HG03575 (cell line): ENCODE measurements around the gene STAM.
A peak's percentile ranks its signal among the peaks of the same experiment; 100 is the strongest.

Experiments
- ATAC-seq: cut with Tn5 transposase; IDR thresholded peaks from one replicate; pipeline ENCODE4 v1.9.1; 2021; ENCODE audit not compliant: unreplicated experiment, insufficient number of reproducible peaks, low FRiP score; ENCODE audit errors: extremely low read depth

Gene STAM

DNA sequence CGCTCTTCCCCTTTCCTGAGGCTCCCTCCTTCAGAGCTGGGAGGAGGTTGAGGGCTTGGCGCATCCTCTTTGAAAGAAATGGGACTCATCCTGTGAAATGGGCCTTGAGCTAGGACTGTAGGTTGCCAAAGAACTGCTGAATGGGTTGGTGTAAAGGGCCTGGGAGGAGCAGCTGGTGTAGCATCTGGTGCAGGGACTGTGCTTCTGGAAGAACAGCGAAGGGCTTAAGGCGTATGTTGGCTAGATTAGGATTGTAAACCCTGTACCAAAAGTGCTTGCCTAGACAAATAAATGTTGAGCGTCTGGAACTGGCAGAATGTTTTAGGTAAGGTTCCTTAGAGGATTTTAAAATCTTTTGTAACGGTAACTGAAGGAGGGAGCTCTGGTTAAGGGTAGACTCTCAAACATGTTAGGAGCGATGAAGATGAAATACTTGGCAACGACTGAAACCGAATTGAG, 563 bp downstream of the STAM start:
- ATAC-seq: no peak

DNA sequence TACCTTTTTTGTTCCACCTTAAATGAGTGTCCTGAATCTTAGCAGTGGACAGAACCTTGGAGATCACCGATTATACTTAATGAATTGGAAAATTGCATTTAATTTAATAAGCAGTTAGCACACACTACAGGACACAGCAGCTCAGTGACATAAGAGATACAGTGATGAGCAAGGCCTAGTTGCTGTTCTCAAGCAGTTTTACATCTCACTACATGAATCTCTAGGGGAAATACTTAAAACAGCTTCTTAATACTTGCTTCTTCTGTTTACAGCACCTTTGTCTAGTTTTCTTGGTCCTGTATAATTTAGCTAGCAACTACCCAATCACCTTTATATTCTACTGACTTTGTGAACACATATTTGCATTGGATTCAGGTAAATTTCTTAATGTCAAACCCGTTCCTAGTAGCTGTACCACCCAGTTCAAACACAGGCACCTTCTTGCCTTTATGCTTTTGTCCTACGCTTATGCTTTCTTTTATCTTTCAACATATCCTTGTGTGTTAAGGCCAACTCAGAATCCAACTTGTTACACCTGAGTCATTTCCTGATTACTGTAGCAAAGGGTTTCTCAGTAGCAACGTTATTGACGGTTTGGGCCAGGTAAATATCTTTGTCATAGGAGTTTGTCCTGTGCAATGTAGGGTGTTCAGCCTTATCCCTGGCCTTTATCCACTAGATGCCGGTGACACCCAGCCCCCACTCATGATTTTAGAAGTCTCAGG, 1.8 kb downstream of the STAM start:
- no peak for ATAC-seq

DNA sequence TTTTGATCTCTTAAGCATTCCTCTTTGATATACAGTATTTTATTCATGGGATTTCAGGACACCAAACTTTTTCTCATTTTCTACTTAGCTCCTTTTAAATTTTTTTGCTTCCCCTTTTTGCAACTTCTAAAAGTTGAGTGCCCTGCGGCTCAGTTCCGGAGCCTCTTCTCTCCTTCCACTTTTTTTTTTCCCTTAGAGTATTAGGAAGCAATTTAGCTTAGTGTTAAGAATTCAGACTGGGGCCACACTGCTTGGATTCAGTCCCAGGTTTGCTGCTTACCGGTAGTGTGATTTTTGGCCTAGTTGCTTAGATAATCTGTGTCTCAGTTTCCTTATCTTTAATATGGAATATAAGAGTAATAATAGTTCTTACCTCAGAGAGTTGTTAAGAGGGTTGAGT, 3.4 kb downstream of the STAM start:
- ATAC-seq: no peak

DNA sequence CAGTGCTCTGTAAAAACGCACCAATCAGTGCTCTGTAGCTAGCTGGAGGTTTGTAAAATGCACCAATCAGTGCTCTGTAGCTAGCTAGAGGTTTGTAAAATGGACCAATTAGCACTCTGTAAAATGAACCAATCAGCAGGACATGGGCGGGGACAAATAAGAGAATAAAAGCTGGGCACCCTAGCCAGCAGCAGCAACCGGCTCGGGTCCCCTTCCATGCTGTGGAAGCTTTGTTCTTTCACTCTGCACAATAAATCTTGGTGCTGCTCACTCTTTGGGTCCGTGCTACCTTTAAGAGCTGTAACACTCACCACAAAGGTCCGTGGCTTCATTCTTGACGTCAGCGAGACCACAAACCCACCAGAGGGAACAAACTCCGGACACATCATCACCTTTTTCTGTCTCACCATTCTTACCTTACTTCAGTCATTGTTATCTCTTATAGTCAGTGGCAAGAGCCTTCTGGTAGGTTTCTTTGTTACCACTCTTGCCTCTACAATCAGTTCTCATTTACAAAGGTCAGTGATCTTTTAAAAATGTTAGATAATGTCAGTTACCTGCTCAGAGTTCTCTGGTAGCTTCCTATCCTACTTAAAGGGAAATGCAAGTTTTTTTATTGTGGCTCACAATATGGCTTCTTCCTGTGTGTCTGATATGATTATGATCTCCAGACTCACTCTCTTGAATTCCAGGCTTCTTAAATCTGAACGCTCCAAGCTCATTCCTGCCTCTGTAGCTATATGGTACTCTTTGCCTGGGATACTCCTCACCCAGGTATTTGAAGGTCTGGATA, 4.5 kb downstream of the STAM start:
- no peak for ATAC-seq

DNA sequence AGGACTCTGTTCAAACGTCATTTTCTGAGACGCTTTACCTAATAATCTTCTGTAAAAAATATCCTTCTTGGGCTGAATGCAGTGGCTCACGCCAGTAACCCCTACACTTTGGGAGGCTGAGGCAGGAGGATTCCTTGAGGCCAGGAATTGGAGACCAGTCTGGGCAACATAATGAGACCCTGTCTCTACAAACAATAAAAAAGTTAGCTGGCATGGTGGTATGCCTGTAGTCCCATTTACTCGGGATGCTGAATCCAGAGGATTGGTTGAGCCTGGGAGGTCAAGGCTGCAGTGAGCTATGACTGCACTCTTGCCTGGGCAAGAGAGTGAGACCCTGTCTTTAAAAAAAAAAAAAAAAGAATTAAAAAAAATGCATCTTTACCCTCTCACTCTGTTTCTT, 5.1 kb downstream of the STAM start:
- ATAC-seq: no peak

DNA sequence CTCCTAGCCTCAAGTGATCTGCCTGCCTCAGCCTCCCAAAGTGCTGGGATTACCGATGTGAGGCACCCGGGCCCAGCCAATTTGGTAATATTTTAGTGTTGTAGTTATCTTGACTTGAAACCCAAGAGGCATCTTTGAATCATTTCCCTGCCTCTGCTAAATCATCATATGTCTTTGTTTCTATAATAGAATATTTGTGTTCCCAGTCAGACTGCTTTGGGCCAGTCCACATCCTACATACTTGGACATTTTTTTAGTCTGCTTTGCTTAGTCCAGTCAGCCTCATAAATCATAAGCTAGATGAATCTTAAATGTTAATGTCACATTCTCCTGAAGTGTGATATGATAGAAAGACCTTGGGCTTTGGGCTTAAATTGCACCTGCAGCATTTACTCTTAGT, 5.9 kb downstream of the STAM start:
- ATAC-seq: no peak

DNA sequence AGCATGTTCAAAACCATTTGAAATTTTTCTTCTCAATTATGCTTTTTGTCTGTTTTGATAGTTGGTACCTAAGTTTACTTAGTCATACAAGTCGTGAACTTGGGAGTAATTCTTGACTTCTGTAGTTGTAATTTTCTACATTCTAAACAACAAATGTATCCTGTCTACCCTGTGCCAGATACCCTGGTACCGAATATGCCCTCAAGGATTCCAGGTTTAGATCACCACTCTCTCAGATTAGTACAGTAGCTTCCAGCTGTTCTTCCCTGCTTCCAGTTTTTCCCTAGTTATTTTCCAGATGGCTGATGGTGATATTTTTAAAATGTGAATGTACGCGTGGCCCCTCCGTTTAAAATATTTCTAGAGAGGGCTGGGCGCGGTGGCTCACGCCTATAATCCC, 6.5 kb downstream of the STAM start:
- ATAC-seq: no peak

DNA sequence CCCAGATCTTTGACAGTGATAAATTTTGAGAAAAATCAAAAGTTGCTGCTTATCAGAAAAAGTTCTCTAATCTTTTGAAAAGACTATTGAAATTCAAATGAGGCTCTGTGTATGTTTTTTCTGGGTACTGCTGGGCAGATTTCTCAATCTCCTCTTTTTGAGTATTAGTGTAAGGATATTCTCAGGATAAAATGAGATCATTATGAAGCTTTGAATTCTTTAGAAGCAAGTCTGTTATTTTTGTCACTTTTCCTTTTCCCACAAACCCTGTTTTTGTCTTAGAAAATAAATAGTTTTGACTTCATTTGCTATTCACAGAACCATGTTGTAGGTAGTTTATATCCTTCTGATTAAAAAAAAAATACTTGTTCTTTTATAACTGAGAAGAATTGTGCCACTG, 7.9 kb downstream of the STAM start:
- ATAC-seq: no peak

DNA sequence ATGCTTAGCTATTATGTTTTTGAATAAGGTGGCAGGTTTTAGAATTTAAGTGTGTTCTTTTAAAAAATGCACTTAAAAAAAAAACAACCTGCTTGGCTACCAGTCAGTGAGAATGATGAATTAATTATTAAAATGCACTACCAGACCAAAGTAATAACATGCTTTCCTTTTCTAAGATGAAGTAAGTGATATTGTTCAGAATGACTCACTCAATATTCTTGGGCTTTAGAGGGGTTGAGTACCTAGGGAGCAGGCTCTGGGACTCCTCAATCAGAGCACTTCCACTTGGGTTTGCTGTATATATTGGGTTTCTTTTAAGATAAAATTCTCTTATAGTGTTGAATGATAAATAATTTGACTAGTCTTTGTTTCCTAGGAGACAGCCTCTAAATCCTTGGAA, 8.6 kb downstream of the STAM start:
- no peak for ATAC-seq

DNA sequence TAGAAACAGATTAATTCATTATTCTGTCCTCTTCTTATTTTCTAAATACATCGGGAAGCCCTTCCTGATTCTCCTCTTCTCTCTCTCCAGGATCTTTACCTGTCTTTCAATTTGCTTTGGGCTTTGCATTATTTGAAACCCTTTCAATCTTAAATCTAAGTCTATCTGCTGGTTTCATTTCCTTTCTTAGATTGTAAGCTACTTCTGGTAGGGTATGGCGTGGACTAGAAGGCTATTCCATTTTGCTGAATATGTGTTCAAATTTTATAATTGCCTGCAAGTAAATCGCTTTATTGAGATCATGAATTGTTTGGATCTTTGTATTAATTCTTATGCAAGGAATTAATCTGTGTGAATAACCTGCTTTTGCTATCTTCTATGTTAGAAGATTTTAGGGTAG, 11.1 kb downstream of the STAM start:
- no peak for ATAC-seq

DNA sequence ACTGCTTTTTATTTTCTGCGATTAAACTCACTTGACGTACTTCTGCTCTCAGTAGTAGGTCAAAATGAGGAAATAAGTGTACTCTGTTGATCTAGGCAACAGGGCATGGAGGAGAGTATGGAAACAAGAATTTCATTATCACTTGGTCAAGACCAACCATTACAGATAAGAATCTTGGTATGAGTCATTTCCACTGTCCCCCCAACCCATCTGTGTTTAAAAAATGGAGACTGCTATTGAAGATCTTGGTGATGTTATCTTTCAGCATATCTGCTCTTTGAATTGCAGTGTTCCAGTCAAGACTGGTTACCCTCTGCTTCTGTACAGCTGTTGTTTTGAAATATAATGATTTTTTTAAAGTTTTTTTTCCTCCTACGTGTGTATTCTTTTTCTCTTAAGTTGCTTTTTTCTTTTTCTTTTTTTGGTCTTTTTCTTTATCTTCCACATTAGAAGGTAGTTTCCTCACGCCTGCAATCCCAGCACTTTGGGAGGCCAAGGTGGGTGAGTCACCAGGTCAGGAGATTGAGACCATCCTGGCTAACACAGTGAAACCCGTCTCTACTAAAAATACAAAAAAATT, 11.7 kb downstream of the STAM start:
- peak; percentile 52 for ATAC-seq

DNA sequence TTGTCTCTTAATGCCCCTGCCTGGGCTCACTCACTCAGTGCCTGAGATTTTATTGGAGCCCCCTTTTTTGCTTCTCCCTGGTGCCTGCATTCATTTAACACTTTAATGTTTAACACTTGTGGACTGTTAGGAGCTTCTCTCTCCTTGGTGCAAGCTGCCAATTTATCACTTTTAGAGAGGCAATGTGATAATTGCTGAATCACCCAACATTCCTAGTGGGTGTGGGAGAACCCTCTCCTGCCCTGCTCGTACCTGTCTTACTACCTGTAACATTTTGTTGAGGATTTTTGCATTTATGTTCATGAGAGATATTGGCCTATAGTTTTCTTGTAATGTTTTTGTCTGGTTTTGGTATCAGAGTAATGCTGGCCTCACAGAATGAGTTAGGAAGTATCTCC, 13.2 kb downstream of the STAM start:
- ATAC-seq: no peak

DNA sequence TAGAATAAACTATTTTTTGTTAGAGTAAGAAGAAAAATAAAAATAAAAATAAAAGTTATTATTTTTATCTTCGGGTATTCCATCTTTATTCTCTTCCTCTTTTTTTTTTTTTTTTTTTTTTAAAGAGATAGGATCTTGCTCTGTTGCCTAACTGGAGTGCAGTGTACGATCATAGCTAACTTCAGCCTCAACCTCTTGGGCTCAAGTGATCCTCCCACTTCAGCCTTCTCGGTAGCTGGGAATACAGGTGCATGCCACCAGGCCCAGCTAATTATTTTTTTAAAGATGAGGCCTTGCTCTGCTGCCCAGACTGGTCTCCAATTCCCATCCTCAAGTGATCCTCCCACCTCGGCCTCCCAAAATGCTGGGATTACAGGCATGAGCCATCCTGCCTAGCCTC, 15.4 kb downstream of the STAM start:
- no peak for ATAC-seq

DNA sequence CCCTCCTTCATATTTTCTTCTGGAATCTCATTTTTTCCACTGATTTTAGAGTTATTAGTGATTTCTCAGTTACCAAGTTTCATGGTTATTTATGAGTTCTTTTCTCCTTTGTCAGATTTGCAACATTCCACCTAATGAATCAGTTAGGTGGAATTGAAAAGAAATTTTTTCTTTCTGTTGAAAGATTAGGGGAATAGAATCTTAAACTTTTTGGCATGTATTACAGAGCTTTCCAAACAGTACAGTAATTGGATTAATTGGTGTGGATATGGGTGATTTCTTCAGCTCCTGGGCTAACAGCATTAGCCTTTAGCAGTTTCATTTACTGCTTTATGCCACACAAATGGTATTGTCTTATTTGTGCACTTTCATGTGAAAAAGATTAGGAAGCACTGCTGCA, 17.0 kb downstream of the STAM start:
- no peak for ATAC-seq

DNA sequence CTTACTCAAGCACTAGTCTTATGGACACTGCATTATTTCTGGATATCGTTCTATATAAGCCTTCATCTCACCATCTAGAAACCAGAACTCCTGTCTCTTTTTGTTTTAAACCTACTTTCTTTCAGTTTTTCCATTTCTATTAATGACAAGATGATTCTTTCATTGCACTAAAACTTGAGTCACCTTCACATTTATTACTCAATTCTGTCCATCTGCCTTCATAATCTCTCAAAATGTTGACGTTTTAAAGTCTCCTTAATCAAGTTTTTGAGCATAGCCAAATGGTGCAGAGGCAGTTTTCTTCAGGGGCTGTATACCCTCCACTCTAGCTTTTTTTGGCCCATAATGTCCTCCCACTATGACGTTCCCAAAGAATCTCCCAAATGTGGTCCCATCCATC, 17.6 kb downstream of the STAM start:
- no peak for ATAC-seq

DNA sequence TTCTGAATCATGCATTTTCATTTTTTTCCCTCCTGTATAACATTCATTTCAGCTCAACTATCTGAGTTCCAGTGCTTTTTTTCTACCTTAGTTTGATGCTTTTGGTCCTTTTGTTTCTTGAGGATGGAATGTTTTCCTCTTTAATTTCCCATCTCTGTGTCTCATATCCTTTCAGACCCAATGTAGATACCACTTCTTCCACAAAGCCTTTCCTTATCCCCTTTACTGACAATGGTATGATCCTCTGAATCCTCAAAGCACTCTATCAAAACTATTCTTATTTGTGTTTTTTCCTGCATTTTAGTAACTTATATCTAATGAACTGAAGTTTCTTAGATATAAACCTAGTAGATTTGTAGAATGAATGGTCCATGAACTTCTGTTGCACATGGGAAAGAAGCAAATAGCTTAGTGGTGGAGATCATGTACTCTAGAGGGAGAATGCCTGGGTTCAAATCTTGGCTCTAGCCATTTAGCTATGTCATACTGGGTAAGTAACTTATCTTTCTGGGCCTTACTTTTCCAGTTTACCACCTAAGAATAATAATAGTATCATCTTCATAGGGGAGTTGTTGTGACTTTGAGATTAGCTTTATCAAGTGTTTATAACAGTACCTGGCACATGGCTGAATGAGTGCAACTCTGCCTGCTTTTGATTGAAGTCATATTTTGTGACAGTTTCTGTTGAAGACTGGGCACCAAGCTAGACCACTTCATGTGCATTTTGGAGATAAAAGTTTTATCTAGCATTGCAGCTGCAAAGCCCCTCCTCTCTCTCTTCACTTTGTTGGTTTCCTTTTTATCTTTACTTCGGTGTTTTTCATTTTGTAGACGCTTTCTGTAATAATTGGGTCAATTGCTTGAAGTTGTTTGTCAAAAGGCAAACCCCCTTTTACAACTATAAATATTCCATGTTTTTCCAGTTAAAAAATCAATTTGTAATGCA, 18.5 kb downstream of the STAM start:
- ATAC-seq: no peak

DNA sequence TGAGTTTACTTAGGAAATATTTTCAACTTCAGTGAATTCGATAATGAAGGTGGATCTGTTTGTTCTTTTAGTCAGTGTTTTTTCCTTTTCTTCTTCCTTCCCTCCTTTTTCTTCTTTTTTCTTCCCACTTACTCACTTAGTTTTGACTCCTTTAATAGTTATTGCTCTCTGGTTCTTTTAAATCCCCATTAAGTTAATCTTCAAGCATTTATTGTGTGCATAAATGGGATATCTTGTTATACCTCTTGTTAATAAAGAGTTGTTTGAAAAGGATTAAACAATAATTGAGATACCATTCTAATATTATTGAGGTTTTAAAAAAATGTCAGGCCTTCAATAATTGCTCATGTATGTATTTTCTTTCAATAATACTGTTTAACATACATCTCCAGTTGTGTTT, 19.5 kb downstream of the STAM start:
- no peak for ATAC-seq

DNA sequence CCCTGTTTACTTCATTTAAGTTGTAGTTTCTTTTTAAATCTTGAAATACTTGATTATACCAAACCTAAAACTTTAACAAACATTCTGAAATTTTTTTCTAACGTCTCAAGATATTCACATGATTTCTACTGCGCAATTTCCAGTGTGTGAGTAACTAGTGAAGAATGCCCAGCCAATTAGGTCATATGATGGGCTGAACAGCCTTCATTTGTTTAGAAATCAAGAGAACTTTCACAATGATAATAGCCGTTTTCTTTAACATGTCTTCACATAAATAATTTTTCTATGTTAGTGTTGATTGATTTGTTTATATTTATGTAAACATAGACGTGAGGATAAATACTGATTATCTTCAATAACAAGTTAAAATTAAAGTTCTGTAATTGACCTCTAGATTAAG, 21.8 kb downstream of the STAM start:
- ATAC-seq: no peak

DNA sequence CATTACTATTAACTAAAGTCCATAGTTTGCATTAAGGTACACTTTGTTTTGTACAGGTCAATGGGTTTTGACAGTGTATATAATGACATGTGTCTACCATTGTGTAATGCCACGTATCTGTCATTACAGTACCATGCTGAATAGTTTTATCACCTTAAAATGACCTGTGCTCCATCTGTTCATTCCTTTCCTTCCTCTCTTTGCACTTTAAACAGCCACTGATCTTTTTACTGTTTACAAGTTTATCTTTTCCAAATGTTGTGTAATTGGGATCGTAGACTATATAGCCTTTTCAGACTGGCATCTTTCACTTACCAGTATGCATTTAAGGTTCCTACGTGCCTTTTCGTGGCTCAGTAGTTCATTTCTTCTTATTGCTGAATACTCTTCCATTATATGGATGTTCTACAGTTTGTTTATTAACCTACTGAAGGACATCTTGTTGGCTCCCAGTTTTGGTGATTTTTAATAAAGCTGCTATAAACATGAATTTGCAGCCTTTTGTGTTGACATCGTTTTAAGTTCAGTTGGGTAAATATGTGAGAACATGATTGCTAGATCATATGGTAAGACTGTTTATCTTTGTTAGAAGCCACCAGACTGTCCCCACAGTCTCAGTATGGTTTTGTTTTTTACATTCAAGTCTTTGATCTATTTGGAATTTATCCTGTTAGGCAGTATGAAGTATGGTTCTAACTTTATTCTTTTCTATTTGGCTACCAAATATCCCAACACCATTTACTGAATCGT, 24.7 kb downstream of the STAM start:
- no peak for ATAC-seq
